MV-4-11 (cell line): ENCODE results near the gene CBLN3.

Source experiments
- DNase-seq: peaks from one replicate; lab custom pipeline; 2025; lab: John Stamatoyannopoulos, UW

Gene CBLN3

GRCh38 chr14:24379907-24380730 lies 49.3 kb downstream of the CBLN3 start:
- DNase-seq: no peak

GRCh38 chr14:24378981-24379906 lies 50.2 kb downstream of the CBLN3 start:
- DNase-seq: no peak

GRCh38 chr14:24378327-24378726 lies 51.1 kb downstream of the CBLN3 start:
- no peak for DNase-seq

GRCh38 chr14:24377657-24378056 lies 51.8 kb downstream of the CBLN3 start:
- DNase-seq: no peak

GRCh38 chr14:24377126-24377525 lies 52.3 kb downstream of the CBLN3 start:
- DNase-seq: no peak
